GM18870 (cell line): Measurements from ENCODE around the gene IGF1R.
A peak's percentile ranks its signal among the peaks of the same experiment; 100 is the strongest.
"Not testable (repeated sequence)": the region's sequence is repeated elsewhere in the genome, so short reads cannot be mapped to it uniquely, and the experiment has no call there.

ENCODE experiments used
- ATAC-seq: cut with Tn5 transposase; IDR thresholded peaks from one replicate; pipeline ENCODE4 v1.9.1; 2021; ENCODE audit warnings: moderate library complexity; ENCODE audit not compliant: unreplicated experiment

The IGF1R gene

GRCh38 chr15:98647774-98648653 is at the start of gene IGF1R:
Gene IGF1R, plus strand, starts transcription at chr15:98648539. Its CDS starts 1,043 bp downstream, at chr15:98649582.
- peak; percentile 54 for ATAC-seq

- ATAC-seq: peak; percentile 80
Observed at GRCh38 chr15:98599909-98600691, 48.2 kb upstream of the IGF1R start.

GRCh38 chr15:98604983-98605382 is 43.4 kb upstream of the IGF1R start:
- ATAC-seq: no peak

GRCh38 chr15:98609144-98609852 is 39.0 kb upstream of the IGF1R start:
- ATAC-seq: no peak

- ATAC-seq: no peak
Observed at GRCh38 chr15:98610991-98611390, 37.3 kb upstream of the IGF1R start.

- no peak for ATAC-seq
Observed at GRCh38 chr15:98611808-98612207, 36.5 kb upstream of the IGF1R start.

GRCh38 chr15:98612490-98613110 is 35.7 kb upstream of the IGF1R start:
- no peak for ATAC-seq

GRCh38 chr15:98614681-98615080 is 33.7 kb upstream of the IGF1R start:
- no peak for ATAC-seq

- ATAC-seq: no peak
Observed at GRCh38 chr15:98616397-98616796, 31.9 kb upstream of the IGF1R start.

- no peak for ATAC-seq
Observed at GRCh38 chr15:98617328-98617980, 30.9 kb upstream of the IGF1R start.

- ATAC-seq: not testable (repeated sequence)
Observed at GRCh38 chr15:98618576-98618975, 29.8 kb upstream of the IGF1R start.

GRCh38 chr15:98620020-98620419 is 28.3 kb upstream of the IGF1R start:
- ATAC-seq: no peak

- ATAC-seq: no peak
Observed at GRCh38 chr15:98621021-98621420, 27.3 kb upstream of the IGF1R start.

- ATAC-seq: no peak
Observed at GRCh38 chr15:98625614-98626013, 22.7 kb upstream of the IGF1R start.

GRCh38 chr15:98626153-98626552 is 22.2 kb upstream of the IGF1R start:
- ATAC-seq: no peak

GRCh38 chr15:98628216-98628615 is 20.1 kb upstream of the IGF1R start:
- ATAC-seq: no peak

- no peak for ATAC-seq
Observed at GRCh38 chr15:98635848-98636247, 12.5 kb upstream of the IGF1R start.

- ATAC-seq: no peak
Observed at GRCh38 chr15:98643115-98643514, 5.2 kb upstream of the IGF1R start.

- no peak for ATAC-seq
Observed at GRCh38 chr15:98646546-98647025, 1.8 kb upstream of the IGF1R start.
